HepG2 (cell line): ENCODE measurements around the gene EMC9. TPM values are rescaled to one million over a fixed set of nuclear protein-coding genes. Genes with fewer than 3 reads are reported as not detected.

ENCODE experiments used
- ATAD3A ChIP-seq: sonication (generic); formaldehyde crosslinking; IDR thresholded peaks from 2 replicates; pipeline ENCODE4 v1.4.0; 2020; ENCODE audit warnings: missing genetic modification reagents
- CC2D1A ChIP-seq: sonication (generic); formaldehyde crosslinking; IDR thresholded peaks from 2 replicates; pipeline ENCODE4 v1.8.1; 2023; ENCODE audit warnings: mild to moderate bottlenecking, missing genetic modification reagents
- DMTF1 ChIP-seq: sonication (generic); formaldehyde crosslinking; IDR thresholded peaks from 2 replicates; pipeline ENCODE4 v1.4.0; 2020; ENCODE audit warnings: mild to moderate bottlenecking, missing genetic modification reagents
- HES4 ChIP-seq: sonication (generic); formaldehyde crosslinking; IDR thresholded peaks from 2 replicates; pipeline ENCODE4 v1.9.0; 2021; ENCODE audit warnings: mild to moderate bottlenecking, missing genetic modification reagents, borderline replicate concordance
- HNF4G ChIP-seq, 2 experiments: sonication (generic) in 1 of 2; formaldehyde crosslinking in 1 of 2; IDR thresholded peaks; 2 replicates each; pipeline versions ENCODE4 v1.4.0 to v1.6.1; 2011 to 2020; ENCODE audit warnings: borderline replicate concordance in 2 of 2, low read depth in 2 of 2, mild to moderate bottlenecking in 2 of 2, low read length in 1 of 2, missing genetic modification reagents in 1 of 2, moderate library complexity in 1 of 2
- MAZ ChIP-seq, 2 experiments: sonication (generic) in 1 of 2; formaldehyde crosslinking in 1 of 2; IDR thresholded peaks; 2 replicates each; pipeline versions ENCODE4 v1.5.0 to v1.6.1; 2012 to 2020; ENCODE audit warnings: low read depth in 2 of 2, mild to moderate bottlenecking in 2 of 2, borderline replicate concordance in 1 of 2, improper control_type of control experiment in 1 of 2, low read length in 1 of 2, missing genetic modification reagents in 1 of 2, moderate library complexity in 1 of 2
- MZF1 ChIP-seq: sonication (generic); formaldehyde crosslinking; IDR thresholded peaks from 2 replicates; pipeline ENCODE4 v1.8.1; 2023; ENCODE audit warnings: mild to moderate bottlenecking, missing genetic modification reagents, borderline replicate concordance
- POLR2A ChIP-seq, 2 experiments: IDR thresholded peaks; 2 replicates each; pipeline ENCODE4 v1.6.1; 2011; ENCODE audit warnings: low read depth in 2 of 2, low read length in 2 of 2, mild to moderate bottlenecking in 1 of 2, moderate library complexity in 1 of 2; ENCODE audit not compliant: insufficient read depth in 1 of 2
- RBM22 ChIP-seq: fragments of 200-400 bp; formaldehyde crosslinking; optimal IDR thresholded peaks from 2 replicates; pipeline ENCODE3; 2017; ENCODE audit warnings: mild to moderate bottlenecking, low read length, moderate library complexity
- SNRNP70 ChIP-seq: fragments of 200-400 bp; formaldehyde crosslinking; IDR thresholded peaks from 2 replicates; pipeline ENCODE4 v1.6.1; 2017; ENCODE audit warnings: mild to moderate bottlenecking, low read depth, low read length, moderate library complexity
- TBL1XR1 ChIP-seq: fragments of 150-350 bp; IDR thresholded peaks from 2 replicates; pipeline ENCODE4 v1.6.1; 2014; ENCODE audit warnings: borderline replicate concordance, low read length; ENCODE audit not compliant: partially characterized antibody
- TP53 ChIP-seq: sonication (generic); formaldehyde crosslinking; conservative IDR thresholded peaks from 2 replicates; pipeline ENCODE4 v1.4.0; 2020; ENCODE audit warnings: missing genetic modification reagents
- ZKSCAN5 ChIP-seq: sonication (generic); formaldehyde crosslinking; IDR thresholded peaks from 2 replicates; pipeline ENCODE4 v1.5.1; 2020; ENCODE audit warnings: mild to moderate bottlenecking, missing genetic modification reagents
- ZNF543 ChIP-seq: sonication (generic); formaldehyde crosslinking; IDR thresholded peaks from 2 replicates; pipeline ENCODE4 v1.4.0; 2020; ENCODE audit warnings: mild to moderate bottlenecking, missing genetic modification reagents
- ZNF547 ChIP-seq: sonication (generic); formaldehyde crosslinking; IDR thresholded peaks from 2 replicates; pipeline ENCODE4 v1.5.1; 2020; ENCODE audit warnings: mild to moderate bottlenecking, missing genetic modification reagents
- ZNF646 ChIP-seq: sonication (generic); formaldehyde crosslinking; IDR thresholded peaks from 2 replicates; pipeline ENCODE4 v1.9.0; 2021; ENCODE audit warnings: mild to moderate bottlenecking, missing genetic modification reagents
- ZNF703 ChIP-seq: sonication (generic); formaldehyde crosslinking; IDR thresholded peaks from 2 replicates; pipeline ENCODE4 v1.5.1; 2020; ENCODE audit warnings: missing genetic modification reagents, mild to moderate bottlenecking, moderate library complexity, borderline replicate concordance
- ZNF746 ChIP-seq: sonication (generic); formaldehyde crosslinking; IDR thresholded peaks from 2 replicates; pipeline ENCODE4 v1.8.0; 2022; ENCODE audit warnings: mild to moderate bottlenecking, missing genetic modification reagents
- ZNF761 ChIP-seq: sonication (generic); formaldehyde crosslinking; conservative IDR thresholded peaks from 2 replicates; pipeline ENCODE4 v1.4.0; 2020; ENCODE audit warnings: mild to moderate bottlenecking, missing genetic modification reagents
- polyA plus RNA-seq, 8 experiments: library from polyadenylated mRNA; depleted of rRNA in 3 of 8; stranded (reverse) in 7 of 8; unstranded in 1 of 8; fragments of >200 nt; fragmentation: Illumina TruSeq in 4 of 8; extraction: Trizol in 4 of 8; gene quantifications; 2 replicates each; pipeline versions ENCODE4 v1.2.1 to v1.2.3, GENCODE V29; 2011 to 2016; ENCODE audit warnings: low read depth in 4 of 8, missing spikeins in 1 of 8, mixed read lengths in 1 of 8; ENCODE audit not compliant: insufficient read depth in 1 of 8
- total RNA-seq, 5 experiments: library from RNA; depleted of rRNA; stranded (reverse); fragments of >200 nt; fragmentation: Illumina TruSeq; extraction: Trizol; gene quantifications; 2 replicates each; pipeline ENCODE4 v1.2.3, GENCODE V29; 2016; ENCODE audit warnings: low read depth in 1 of 5

EMC9 gene
- total and polyA plus RNA-seq, 2 of the 13 experiments (the other 11 are each of a cell fraction or from before 2014, with no cell fraction given), result 60.5 to 78.7 TPM

GRCh38 chr14:24139272-24139934 is 2.0 kb downstream of the EMC9 start (continued):
- no peak for TF ChIP-seq ZNF646
- no peak for TF ChIP-seq CC2D1A
- TF ChIP-seq HNF4G (IDR thresholded peaks at IDR 0.05; ENCODE audit: borderline replicate concordance, low read depth, low read length), result no peak
- no peak for TF ChIP-seq HNF4G (CRISPR knock-in tag; IDR thresholded peaks at IDR 0.05; ENCODE audit: borderline replicate concordance, low read depth)
- no peak for TF ChIP-seq ZNF703 (CRISPR knock-in tag)
- no peak for TF ChIP-seq HES4
- TF ChIP-seq ZNF746, result no peak
- no peak for TF ChIP-seq ATAD3A (CRISPR knock-in tag)
- TF ChIP-seq TBL1XR1, result no peak
- no peak for TF ChIP-seq SNRNP70
- TF ChIP-seq TP53, result no peak
- no peak for TF ChIP-seq MAZ (IDR thresholded peaks at IDR 0.05; ENCODE audit: borderline replicate concordance, low read depth, low read length)
- TF ChIP-seq MAZ (CRISPR knock-in tag; IDR thresholded peaks at IDR 0.05; ENCODE audit: low read depth), result no peak
- peak; percentile 74; the same call in 1 of the 2 replicates for TF ChIP-seq ZNF547
- TF ChIP-seq RBM22, result peak; percentile 80
- no peak for TF ChIP-seq MZF1 (CRISPR knock-in tag)
- no peak for TF ChIP-seq ZNF761 (CRISPR knock-in tag)
- no peak for TF ChIP-seq DMTF1 (CRISPR knock-in tag)
- TF ChIP-seq POLR2A (IDR thresholded peaks at IDR 0.05; ENCODE audit: insufficient read depth in 1 of 2, low read depth in 2 of 2, low read length in 2 of 2), result no peak
- no peak for TF ChIP-seq ZKSCAN5
- TF ChIP-seq ZNF543, result no peak
